ENCODE measurements around the gene SRPK3. TPM values are rescaled to one million over a fixed set of nuclear protein-coding genes. Genes with fewer than 3 reads are reported as not detected.
"Not testable (repeated sequence)": the region's sequence is repeated elsewhere in the genome, so short reads cannot be mapped to it uniquely, and the experiment has no call there.

SRPK3 gene
- polyA plus RNA-seq, 6 donors from 2014 or later: 0.08 TPM; not detected in 5

DNA sequence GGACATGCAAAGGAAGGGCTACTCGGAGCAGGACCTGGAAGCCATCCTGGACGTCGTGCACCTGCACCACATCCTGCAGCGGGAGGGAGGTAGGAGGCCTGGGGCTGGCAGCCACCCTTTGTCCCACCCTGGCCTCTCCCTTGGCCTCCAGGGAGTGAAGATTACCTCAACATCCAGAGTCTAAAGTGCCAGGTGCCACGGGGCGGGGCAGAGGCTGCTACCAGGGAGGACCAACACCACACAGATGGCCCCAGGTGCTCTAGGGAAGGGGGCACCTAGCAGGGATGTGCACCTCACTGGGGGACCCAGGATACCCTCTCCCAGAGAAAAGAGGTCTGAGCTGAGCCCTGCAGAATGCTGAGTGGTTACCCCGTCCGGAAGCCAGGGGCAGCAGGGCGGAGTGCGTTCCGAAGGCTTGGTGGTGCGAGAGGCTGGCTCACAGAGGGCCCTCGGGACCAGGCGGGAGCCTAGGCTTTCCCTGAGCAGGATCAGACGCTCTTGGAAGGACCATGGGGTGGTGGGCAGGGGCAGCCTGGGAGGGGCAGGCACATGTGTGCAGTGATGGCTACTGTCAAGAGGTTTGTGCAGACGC lies 40.1 kb upstream of the SRPK3 start:
- Mint-ChIP-seq H3K4me1 (peaks cover 13 to 42% (median 27%) of the 10 kb centered on the region in 3 donors), H3K4me3 (peak overlapping the region in 4 of 8 donors; percentile 24 to 84 (median 66)), H3K27ac (peak overlapping the region in 1 of 6 donors; percentile 47), H3K27me3 (no peaks in the 10 kb centered on the region), H3K36me3 (no peaks in the 10 kb centered on the region), H3K9me3 (peaks cover 0 to 1% (median 0%) of the 10 kb centered on the region in 7 donors)
- ATAC-seq (ENCODE audit: low read depth in 2 of 2) (no peak), DNase-seq (no peak)

DNA sequence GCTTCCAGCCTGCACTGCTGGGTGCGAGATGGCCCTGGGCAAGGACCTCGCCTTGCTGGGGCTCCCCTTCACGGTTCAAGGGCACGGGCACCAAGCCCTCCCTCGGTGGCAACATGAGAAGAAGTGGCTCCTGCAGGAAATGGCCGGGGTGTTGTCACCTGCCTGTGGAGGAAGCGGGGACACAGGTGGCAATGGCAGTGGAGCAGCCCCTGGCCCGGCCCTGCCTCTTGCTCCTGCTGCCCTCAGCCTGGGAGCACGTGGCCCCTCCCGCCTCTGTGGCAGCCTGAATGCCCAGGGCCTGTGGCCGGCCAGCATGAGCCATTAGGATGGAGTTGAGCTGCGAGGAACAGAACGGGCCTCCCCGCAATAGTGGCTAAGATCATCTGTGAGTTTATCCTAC lies 39.4 kb upstream of the SRPK3 start:
- Mint-ChIP-seq H3K4me3 (peak overlapping the region in 4 of 8 donors; percentile 19 to 84 (median 50)), H3K27ac (peak overlapping the region in 2 of 6 donors; percentile 17 to 54), H3K27me3 (no peaks in the 10 kb centered on the region), H3K9me3 (peaks cover 0 to 1% (median 0%) of the 10 kb centered on the region in 7 donors), H3K4me1 (peaks cover 13 to 42% (median 27%) of the 10 kb centered on the region in 3 donors), H3K36me3 (no peaks in the 10 kb centered on the region)
- DNase-seq (no peak), ATAC-seq (ENCODE audit: low read depth in 2 of 2) (no peak)

DNA sequence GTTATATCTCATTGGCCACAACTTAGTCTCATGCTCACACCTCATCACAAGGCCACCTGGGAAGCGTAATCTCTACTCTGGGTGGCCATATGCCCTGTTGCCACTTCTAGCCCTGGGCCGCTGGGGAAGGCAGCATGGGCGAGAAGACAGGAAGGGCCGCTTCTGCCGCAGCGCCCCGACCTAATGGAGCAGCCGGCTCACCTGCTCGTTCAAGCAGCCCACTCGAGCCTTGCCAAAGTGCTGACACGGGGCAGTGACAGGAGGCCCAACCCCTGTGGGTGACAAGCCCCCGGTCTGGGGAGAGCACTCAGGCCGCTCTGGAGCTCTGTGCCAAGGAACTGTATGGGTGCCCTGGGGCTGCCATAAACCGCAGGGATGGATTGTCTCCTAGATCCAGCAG lies 38.7 kb upstream of the SRPK3 start:
- not testable (repeated sequence) for H3K36me3 Mint-ChIP-seq; H3K27ac Mint-ChIP-seq; H3K9me3 Mint-ChIP-seq; DNase-seq; H3K27me3 Mint-ChIP-seq; ATAC-seq (ENCODE audit: low read depth in 2 of 2)
- Mint-ChIP-seq H3K4me1 (peaks cover 9 to 42% (median 27%) of the 10 kb centered on the region in 3 donors), H3K4me3 (peak overlapping the region in 1 of 8 donors; percentile 71)

- H3K27ac Mint-ChIP-seq: peak overlapping the region in 4 of 6 donors; percentile 33 to 82 (median 64)
- ATAC-seq (ENCODE audit: low read depth in 2 of 2); H3K36me3 Mint-ChIP-seq; H3K9me3 Mint-ChIP-seq; H3K27me3 Mint-ChIP-seq: not testable (repeated sequence)
- H3K4me3 Mint-ChIP-seq: peak overlapping the region in 6 of 8 donors; percentile 32 to 71 (median 36)
- peaks cover 9 to 42% (median 27%) of the 10 kb centered on the region in 3 donors for H3K4me1 Mint-ChIP-seq
- peak; percentile 52 for DNase-seq
These were observed 37.9 kb upstream of the SRPK3 start for GRCh38 chrX:153742796-153743467.

- not testable (repeated sequence) for ATAC-seq (ENCODE audit: low read depth in 2 of 2); H3K36me3 Mint-ChIP-seq; H3K27me3 Mint-ChIP-seq; H3K27ac Mint-ChIP-seq; H3K9me3 Mint-ChIP-seq; DNase-seq
- Mint-ChIP-seq H3K4me1 (peaks cover 9 to 40% (median 27%) of the 10 kb centered on the region in 3 donors), H3K4me3 (peak overlapping the region in 5 of 8 donors; percentile 12 to 78 (median 52))
These were observed 37.2 kb upstream of the SRPK3 start for GRCh38 chrX:153743468-153744209.

- DNase-seq (no peak), ATAC-seq (ENCODE audit: low read depth in 2 of 2) (no peak)
- Mint-ChIP-seq H3K9me3 (peaks cover 0 to 1% (median 0%) of the 10 kb centered on the region in 7 donors), H3K36me3 (no peaks in the 10 kb centered on the region), H3K27me3 (peaks cover 0 to 6% (median 0%) of the 10 kb centered on the region in 3 donors), H3K4me3 (peak overlapping the region in 6 of 8 donors; percentile 40 to 78 (median 58)), H3K4me1 (peaks cover 9 to 36% (median 27%) of the 10 kb centered on the region in 3 donors), H3K27ac (peak overlapping the region in 2 of 6 donors; percentile 62 to 71)
These were observed 36.4 kb upstream of the SRPK3 start for GRCh38 chrX:153744210-153745066.

GRCh38 chrX:153745067-153745433 lies 35.8 kb upstream of the SRPK3 start:
- peaks cover 13 to 37% (median 32%) of the 10 kb centered on the region in 3 donors for H3K4me1 Mint-ChIP-seq
- H3K27ac Mint-ChIP-seq; H3K9me3 Mint-ChIP-seq; H3K36me3 Mint-ChIP-seq; H3K27me3 Mint-ChIP-seq; DNase-seq; ATAC-seq (ENCODE audit: low read depth in 2 of 2): not testable (repeated sequence)
- peak overlapping the region in 6 of 8 donors; percentile 40 to 74 (median 54) for H3K4me3 Mint-ChIP-seq

DNA sequence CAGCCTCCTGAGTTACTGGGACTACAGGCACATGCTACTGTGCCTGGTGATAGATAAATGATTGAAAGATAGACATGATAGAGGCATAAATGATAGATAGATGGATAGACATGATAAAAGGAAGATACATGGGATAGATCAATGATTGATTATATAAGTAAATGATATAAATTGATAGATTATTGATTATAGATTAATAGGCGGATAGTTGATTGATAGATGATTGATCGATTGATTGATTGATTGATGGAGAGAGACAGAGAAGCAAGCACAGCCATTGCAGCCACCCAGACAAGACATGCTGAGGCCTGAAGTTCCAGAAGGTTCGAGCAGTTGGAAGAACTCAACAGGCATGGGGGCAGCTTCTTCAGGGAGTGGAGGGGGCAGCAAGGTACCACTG lies 34.5 kb upstream of the SRPK3 start:
- Mint-ChIP-seq H3K27me3 (peaks cover 0 to 6% (median 0%) of the 10 kb centered on the region in 3 donors), H3K27ac (no peak overlapping the region), H3K9me3 (peaks cover 0 to under 1% (median 0%) of the 10 kb centered on the region in 7 donors), H3K36me3 (no peaks in the 10 kb centered on the region), H3K4me3 (no peak overlapping the region), H3K4me1 (peaks cover 10 to 30% (median 26%) of the 10 kb centered on the region in 3 donors)
- no peak for DNase-seq
- no peak for ATAC-seq (ENCODE audit: low read depth in 2 of 2)

GRCh38 chrX:153746991-153747390 lies 33.9 kb upstream of the SRPK3 start:
- not testable (repeated sequence) for DNase-seq, H3K36me3 Mint-ChIP-seq

DNA sequence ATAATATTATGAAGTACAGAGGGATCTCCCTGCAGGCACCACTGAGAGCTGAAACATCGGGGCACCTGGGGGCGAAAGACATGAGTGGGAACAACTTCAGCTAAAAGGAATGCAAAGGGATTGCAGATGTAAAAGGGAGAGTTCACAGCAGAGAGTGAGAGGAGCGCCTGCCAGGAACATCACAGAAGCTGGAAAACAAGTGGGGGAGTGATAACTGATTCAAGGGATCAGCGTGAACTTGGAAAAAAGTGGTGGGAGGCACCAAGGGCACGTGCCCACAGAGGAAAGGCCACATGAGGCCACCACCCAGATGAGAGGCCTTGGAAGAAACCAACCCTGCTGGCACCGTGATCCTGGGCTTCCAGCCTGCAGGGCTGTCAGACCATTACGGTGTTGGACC lies 31.8 kb upstream of the SRPK3 start:
- not testable (repeated sequence) for H3K27me3 Mint-ChIP-seq; H3K27ac Mint-ChIP-seq; ATAC-seq (ENCODE audit: low read depth in 2 of 2); H3K36me3 Mint-ChIP-seq; H3K9me3 Mint-ChIP-seq; DNase-seq; H3K4me3 Mint-ChIP-seq
- H3K4me1 Mint-ChIP-seq: peaks cover 10 to 18% (median 17%) of the 10 kb centered on the region in 3 donors

More at GRCh38 chrX:153746991-153747390, 33.9 kb upstream of the SRPK3 start:
- not testable (repeated sequence) for H3K27me3 Mint-ChIP-seq; H3K4me3 Mint-ChIP-seq; H3K27ac Mint-ChIP-seq; H3K9me3 Mint-ChIP-seq; ATAC-seq (ENCODE audit: low read depth in 2 of 2)
- peaks cover 10 to 25% (median 24%) of the 10 kb centered on the region in 3 donors for H3K4me1 Mint-ChIP-seq

DNA sequence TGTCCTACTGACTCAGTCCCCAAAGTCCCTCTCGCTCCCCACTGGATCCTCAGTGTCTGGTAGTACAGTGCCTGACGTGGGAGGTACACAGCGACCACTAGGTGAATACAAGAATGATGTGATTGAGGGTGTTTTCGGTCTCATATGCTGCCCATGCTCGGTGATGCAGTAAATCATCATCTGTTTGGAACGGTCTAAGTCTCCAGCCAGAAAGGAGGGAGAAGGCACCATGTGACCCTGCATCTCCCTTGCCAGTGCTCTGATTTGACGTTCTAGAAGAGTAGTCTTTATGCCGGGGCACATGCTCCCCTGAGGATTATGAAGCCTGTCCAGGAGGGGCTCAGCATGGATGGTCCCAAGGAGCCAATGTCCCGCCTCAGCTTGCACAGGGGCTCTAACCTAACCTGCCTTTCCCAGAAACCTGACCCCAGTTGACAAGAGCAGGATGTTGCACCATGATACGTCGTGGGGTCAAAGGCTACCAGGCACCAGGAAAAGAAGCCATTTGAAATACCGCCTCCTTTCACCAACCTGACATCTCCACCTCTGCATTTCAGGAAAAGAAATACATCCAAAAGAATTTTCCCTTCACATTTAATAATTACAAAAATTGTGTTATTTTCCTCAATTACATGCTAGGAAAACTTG lies 30.6 kb upstream of the SRPK3 start:
- Mint-ChIP-seq H3K4me3 (no peak overlapping the region), H3K4me1 (peaks cover 5 to 10% (median 9%) of the 10 kb centered on the region in 3 donors), H3K27ac (peak overlapping the region in 1 of 6 donors; percentile 45), H3K9me3 (peaks cover 0 to 2% (median 0%) of the 10 kb centered on the region in 7 donors), H3K36me3 (no peaks in the 10 kb centered on the region), H3K27me3 (peaks cover 0 to 6% (median 0%) of the 10 kb centered on the region in 3 donors)
- DNase-seq (no peak), ATAC-seq (ENCODE audit: low read depth in 2 of 2) (no peak)

DNA sequence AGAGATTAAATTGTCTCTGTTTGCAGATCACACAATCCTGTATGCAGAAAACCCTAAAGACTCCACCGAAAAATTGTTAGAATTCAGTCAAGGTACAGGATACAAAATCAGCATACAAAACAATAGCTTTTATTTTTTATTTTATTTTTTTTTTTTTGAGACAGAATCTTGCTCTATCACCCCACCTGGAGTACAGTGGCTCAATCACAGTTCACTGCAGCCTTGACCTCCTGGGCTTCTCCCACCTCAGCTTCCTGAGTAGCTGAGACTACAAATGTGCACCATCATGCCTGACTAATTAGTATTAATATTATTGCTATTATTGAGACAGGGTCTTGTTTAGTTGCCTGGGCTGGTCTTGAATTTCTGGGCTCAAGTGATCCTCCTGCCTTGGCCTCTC lies 25.7 kb upstream of the SRPK3 start:
- DNase-seq: no peak
- no peak overlapping the region for H3K27ac Mint-ChIP-seq
- H3K27me3 Mint-ChIP-seq: no peaks in the 10 kb centered on the region
- H3K4me1 Mint-ChIP-seq: peaks cover 8 to 20% (median 10%) of the 10 kb centered on the region in 3 donors
- H3K9me3 Mint-ChIP-seq: peaks cover 0 to 5% (median 0%) of the 10 kb centered on the region in 7 donors
- no peak overlapping the region for H3K4me3 Mint-ChIP-seq
- H3K36me3 Mint-ChIP-seq: no peaks in the 10 kb centered on the region
- ATAC-seq (ENCODE audit: low read depth in 2 of 2): no peak

All from naive B cell (primary cell).